ENCODE results near the gene TFB2M. TPM values are rescaled to one million over a fixed set of nuclear protein-coding genes. Genes with fewer than 3 reads are reported as not detected.
A peak's percentile ranks its signal among the peaks of the same experiment; 100 is the strongest.

Gene TFB2M
- total and polyA plus RNA-seq, 8 donors, result 4.7 to 34.8 (median 10.9) TPM

GRCh38 chr1:246577082-246577719, 11.1 kb upstream of the TFB2M start:
- WGBS, 5 donors, result 71 to 82% (median 80%) methylated on average over 5 of the region's 5 CpGs
- H3K27ac ChIP-seq, result peak overlapping the region in 2 of 5 donors; percentile 30 to 44
- H3K27me3 ChIP-seq, result no peaks in the 10 kb centered on the region

GRCh38 chr1:246576709-246577032, 10.6 kb upstream of the TFB2M start:
- Histone ChIP-seq H3K4me1 (peaks cover 4 to 68% (median 32%) of the 10 kb centered on the region in 4 donors), H3K36me3 (no peaks in the 10 kb centered on the region), H3K27me3 (no peaks in the 10 kb centered on the region), H3K27ac (peak overlapping the region in 1 of 5 donors; percentile 44), H3K4me3 (no peak overlapping the region), H3K9me3 (no peaks in the 10 kb centered on the region)
- TF ChIP-seq POLR2A (IDR thresholded peaks at IDR 0.05) (no peak), EP300 (IDR thresholded peaks at IDR 0.05) (no peak), POLR2AphosphoS5 (IDR thresholded peaks at IDR 0.05) (no peak), CTCF (IDR thresholded peaks at IDR 0.05) (no peak)
- DNase-seq, result no peak
- intact Hi-C loops (cut with DNase I; ENCODE audit: low total_unique reads), result no loop called here
- WGBS, 5 donors, result 83 to 96% (median 91%) methylated on average over 3 of the region's 3 CpGs

More at GRCh38 chr1:246577082-246577719, 11.1 kb upstream of the TFB2M start:
- intact Hi-C loops (cut with DNase I; ENCODE audit: low total_unique reads), result no loop called here
- no peaks in the 10 kb centered on the region for H3K9me3 ChIP-seq
- H3K4me1 ChIP-seq, result peaks cover 4 to 66% (median 33%) of the 10 kb centered on the region in 4 donors
- H3K4me3 ChIP-seq, result no peak overlapping the region
- no peak for TF ChIP-seq EP300 (IDR thresholded peaks at IDR 0.05)
- TF ChIP-seq POLR2AphosphoS5 (IDR thresholded peaks at IDR 0.05), result no peak
- TF ChIP-seq POLR2A (IDR thresholded peaks at IDR 0.05), result no peak
- no peak for TF ChIP-seq CTCF (IDR thresholded peaks at IDR 0.05)
- no peaks in the 10 kb centered on the region for H3K36me3 ChIP-seq
- DNase-seq, result no peak

- no peak for TF ChIP-seq CTCF (IDR thresholded peaks at IDR 0.05)
- TF ChIP-seq POLR2A (IDR thresholded peaks at IDR 0.05), result no peak
- no peak for TF ChIP-seq EP300 (IDR thresholded peaks at IDR 0.05)
- TF ChIP-seq POLR2AphosphoS5 (IDR thresholded peaks at IDR 0.05), result no peak
- 52 to 80% (median 69%) methylated on average over 6 of the region's 6 CpGs for WGBS, 5 donors
- H3K4me3 ChIP-seq, result no peak overlapping the region
- intact Hi-C loops (cut with DNase I; ENCODE audit: low total_unique reads), result no loop called here
- no peaks in the 10 kb centered on the region for H3K36me3 ChIP-seq
- no peak for DNase-seq
- peak overlapping the region; percentile 28 to 56 (median 36) for H3K27ac ChIP-seq
- no peaks in the 10 kb centered on the region for H3K9me3 ChIP-seq
- H3K4me1 ChIP-seq, result peaks cover 6 to 67% (median 31%) of the 10 kb centered on the region in 4 donors
- no peaks in the 10 kb centered on the region for H3K27me3 ChIP-seq
Observed at GRCh38 chr1:246573491-246573890, 7.4 kb upstream of the TFB2M start.

GRCh38 chr1:246572785-246573184, 6.7 kb upstream of the TFB2M start:
- WGBS, 5 donors, result 59 to 73% (median 69%) methylated on average over 3 of the region's 3 CpGs
- Histone ChIP-seq H3K27me3 (no peaks in the 10 kb centered on the region), H3K4me1 (peaks cover 13 to 67% (median 36%) of the 10 kb centered on the region in 4 donors), H3K4me3 (no peak overlapping the region), H3K36me3 (no peaks in the 10 kb centered on the region), H3K9me3 (no peaks in the 10 kb centered on the region), H3K27ac (peak overlapping the region in 4 of 5 donors; percentile 28 to 56 (median 42))
- intact Hi-C loops (cut with DNase I; ENCODE audit: low total_unique reads), result no loop called here
- no peak for DNase-seq
- TF ChIP-seq EP300 (IDR thresholded peaks at IDR 0.05) (no peak), CTCF (IDR thresholded peaks at IDR 0.05) (no peak), POLR2AphosphoS5 (IDR thresholded peaks at IDR 0.05) (no peak), POLR2A (IDR thresholded peaks at IDR 0.05) (no peak)

All from stomach (tissue), 9 donors.